GM21390 (cell line): ENCODE measurements around the gene NYAP2.
A peak's percentile ranks its signal among the peaks of the same experiment; 100 is the strongest.

Experiments
- ATAC-seq: cut with Tn5 transposase; IDR thresholded peaks from one replicate; pipeline ENCODE4 v1.9.1; 2021; ENCODE audit not compliant: unreplicated experiment

NYAP2 gene

GRCh38 chr2:225425284-225425683, 25.8 kb downstream of the NYAP2 start:
- no peak for ATAC-seq

DNA sequence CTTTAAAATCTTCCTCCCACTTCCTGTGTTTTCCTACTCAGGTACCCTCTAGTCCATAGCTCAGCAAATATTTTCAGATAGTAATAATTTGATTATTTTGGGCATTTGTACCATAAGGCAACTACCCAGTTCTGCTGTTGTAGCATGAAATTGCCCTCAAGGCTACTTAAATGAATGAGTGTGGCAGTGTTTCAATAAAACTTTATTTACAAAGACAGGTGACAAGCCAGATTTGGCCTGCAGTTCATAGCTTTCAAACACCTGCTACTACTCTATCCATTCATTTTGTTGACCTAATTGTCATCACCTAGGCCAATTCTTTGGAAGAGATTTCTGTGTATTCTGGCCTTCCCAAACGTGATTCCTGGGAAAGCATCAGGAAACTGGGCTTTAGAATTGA, 28.9 kb downstream of the NYAP2 start:
- ATAC-seq, result no peak

DNA sequence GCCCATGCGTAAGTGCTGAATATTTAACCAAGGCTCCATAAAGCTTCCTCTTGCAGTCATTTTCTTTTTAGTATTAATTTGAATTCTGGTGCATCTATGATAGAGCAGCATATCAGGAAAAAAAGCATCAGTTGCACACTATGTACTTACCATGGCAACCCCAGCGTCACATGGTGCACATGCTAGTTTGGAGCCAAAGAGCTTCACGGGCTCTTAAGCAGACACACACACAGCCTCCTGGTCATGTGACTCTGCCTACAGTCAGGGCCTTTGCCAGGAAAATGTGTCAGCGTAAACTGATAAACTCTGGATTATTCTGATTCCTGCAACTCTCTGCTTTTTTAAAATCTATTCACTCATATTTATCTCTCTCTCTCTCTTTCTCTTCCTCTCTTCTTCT, 30.2 kb downstream of the NYAP2 start:
- no peak for ATAC-seq

- no peak for ATAC-seq
Observed at GRCh38 chr2:225431105-225431863, 31.8 kb downstream of the NYAP2 start.

GRCh38 chr2:225434014-225434413, 34.5 kb downstream of the NYAP2 start:
- no peak for ATAC-seq

- ATAC-seq, result no peak
Observed at GRCh38 chr2:225437319-225437718, 37.8 kb downstream of the NYAP2 start.

GRCh38 chr2:225438248-225438647, 38.7 kb downstream of the NYAP2 start:
- no peak for ATAC-seq

DNA sequence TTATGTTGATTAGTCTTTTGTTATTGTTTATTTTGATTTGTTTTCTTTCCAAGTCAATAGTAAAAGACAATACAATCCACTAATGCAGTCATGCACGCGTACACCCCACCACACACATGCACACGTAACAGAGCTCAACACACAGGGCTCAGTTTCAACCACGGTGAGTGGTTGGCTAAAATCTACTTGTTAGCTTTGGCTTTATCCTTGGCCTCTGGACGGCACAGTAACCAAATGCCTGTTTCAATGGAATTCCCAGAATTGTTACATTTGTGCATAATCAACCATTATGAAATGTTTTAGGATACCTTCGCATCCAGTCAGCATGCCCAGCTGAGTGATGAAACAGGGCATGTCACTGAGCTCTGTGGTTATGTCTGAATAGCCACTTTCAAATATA, 53.2 kb downstream of the NYAP2 start:
- no peak for ATAC-seq

- no peak for ATAC-seq
Observed at GRCh38 chr2:225454412-225454811, 54.9 kb downstream of the NYAP2 start.

DNA sequence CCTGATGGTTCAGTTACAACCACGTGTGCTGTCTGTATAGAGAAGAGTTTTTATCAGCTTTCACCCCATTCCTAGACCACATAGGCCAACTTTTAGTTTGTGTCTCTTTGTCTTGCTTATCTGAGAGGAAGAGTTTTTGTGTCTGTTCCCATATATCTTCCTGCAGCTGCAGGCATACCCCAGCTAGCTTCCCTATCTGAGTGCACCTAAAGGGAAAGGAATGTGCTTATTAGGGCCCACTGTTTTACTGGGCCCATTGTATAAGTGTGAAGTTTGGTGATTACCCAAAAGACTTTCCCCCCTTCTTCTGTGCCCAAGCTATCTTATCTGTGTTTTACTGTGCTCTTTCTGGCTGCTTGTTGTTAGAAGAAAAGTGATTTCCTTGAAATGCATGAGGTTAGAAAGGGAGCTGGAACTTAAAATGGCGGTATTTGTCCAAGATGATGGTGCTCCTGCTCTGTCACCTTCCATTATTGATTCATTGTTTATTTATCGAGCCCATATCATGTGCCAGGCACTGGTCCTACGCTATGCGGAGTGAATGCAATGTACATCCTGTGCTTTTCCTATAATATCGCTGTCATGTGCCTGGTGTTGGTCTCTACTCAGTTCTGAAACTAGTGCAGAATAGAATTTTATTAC, 57.2 kb downstream of the NYAP2 start:
- no peak for ATAC-seq

- ATAC-seq, result no peak
Observed at GRCh38 chr2:225457482-225457881, 58.0 kb downstream of the NYAP2 start.

DNA sequence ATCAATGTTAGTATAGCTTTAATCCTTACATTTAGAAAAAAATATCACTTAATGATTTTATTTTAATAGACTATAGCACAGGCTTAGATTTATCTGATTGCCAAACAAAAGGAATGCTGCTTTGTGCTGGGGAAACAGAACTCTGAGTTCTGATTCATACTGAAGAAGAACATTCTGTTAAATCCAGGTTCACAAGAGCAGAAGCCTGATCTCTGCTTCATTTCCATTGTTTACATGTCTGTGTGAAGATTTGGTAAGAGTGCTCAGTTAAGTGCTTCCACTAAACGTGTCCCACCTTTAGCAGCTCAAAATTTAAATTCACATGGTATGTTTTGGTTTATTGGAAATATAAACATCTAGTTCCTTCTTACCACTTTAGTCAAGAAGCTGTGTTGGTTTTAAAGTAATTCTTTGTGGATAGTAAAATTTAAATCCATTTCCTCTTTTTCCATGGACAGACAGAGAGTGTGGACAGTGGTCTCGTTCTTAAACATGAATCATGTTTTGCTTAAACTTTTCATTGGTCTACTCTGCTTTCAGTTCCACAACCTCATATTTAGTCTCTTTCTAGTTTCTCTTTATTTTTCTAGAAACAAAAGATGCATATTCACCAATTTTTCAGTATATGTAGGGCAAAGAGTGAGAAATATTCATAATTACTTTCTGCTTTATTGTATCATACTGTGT, 59.1 kb downstream of the NYAP2 start:
- peak; percentile 82 for ATAC-seq

GRCh38 chr2:225462417-225462816, 62.9 kb downstream of the NYAP2 start:
- ATAC-seq, result no peak

DNA sequence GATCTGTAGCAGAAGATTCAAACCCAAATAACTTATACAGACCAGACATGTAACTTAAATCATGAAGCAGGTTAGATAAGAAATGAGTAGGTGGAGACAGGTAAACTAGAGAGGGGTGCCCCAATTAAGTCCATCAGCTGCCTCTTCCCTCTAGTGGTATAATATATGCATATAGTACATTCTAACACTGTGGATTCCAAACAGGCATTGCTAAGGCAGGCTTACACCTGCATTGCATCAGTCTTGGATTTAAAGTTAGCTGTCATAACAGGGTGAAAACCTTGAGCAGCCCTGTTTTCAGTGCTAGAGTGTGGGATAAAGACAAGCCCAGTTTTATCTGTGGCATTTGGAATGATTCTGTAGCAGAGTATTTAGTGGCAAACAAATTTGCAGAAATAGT, 63.4 kb downstream of the NYAP2 start:
- no peak for ATAC-seq

DNA sequence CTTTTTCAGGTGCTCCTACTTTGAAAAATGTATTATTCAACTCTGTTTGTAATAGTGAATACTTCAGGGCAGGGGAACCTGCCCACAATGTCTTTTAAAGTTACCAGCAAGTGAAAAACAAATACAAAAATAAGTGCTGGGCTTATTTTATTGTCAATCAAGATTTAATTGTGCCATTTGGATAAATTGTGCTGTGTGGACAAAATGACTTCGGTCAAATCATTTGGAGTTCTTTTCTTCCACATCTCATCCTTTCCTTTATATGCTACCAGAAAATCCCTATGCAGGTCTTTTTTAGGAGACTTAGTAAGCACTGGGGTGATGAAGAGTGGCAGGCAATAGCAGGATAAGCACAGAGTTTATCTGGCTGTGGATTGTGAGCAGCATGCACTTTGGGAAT, 63.9 kb downstream of the NYAP2 start:
- no peak for ATAC-seq

GRCh38 chr2:225464346-225465025, 65.0 kb downstream of the NYAP2 start:
- peak; percentile 85 for ATAC-seq

DNA sequence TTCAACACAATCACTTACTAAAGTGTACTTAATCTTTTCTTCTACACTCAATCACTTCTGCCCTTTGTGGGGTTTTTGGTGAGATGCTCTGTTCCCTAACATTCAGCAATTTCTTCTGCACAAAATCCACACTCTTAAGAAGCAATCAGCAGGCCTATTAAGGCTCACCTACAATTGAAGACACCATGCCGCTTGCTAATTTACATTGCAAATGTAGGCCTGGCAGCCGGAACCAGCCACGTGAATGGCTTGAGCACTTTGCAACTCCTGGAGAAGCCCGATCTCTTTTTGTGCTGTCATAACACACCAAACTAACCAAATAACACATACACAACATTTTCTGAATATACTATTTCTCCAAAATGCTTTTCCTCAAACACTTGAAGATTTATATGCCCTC, 66.3 kb downstream of the NYAP2 start:
- ATAC-seq, result no peak

GRCh38 chr2:225466891-225467604, 67.5 kb downstream of the NYAP2 start:
- ATAC-seq, result no peak

DNA sequence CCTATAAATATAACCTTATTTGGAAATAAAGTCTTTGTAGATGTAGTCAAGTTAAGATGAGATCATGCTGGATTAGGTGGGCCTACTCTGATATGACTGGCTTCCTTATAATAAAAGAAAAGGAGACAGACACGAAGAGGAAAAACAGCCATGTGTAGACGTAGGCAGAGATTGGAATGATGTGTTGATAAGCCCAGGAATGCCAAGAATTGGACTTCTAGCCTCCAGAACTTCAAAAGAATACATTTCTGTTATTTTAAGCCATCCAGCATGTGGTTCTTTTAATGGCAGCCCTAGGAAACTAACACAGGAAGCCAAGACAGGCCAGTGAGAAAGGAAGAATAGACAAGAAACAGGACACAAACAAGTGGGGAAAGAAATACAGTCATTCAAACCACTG, 68.6 kb downstream of the NYAP2 start:
- ATAC-seq, result no peak

DNA sequence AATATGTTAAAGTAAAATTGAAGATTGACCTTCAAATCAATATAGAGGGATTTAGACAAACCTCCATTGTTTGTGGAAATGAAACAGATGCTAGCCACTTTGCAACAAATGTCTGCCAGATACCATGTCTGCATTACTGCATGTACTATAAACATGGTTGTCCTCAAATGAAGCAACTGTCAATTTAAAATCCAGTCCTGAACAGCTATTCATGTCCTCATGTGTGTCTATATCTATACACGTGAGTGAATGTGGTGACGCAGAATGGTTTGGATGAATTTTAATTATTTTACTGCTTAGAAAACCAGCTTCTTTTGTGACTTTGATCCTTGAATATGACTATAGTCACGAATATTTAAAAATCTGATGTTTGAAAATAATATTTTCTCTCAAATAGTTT, 71.5 kb downstream of the NYAP2 start:
- ATAC-seq, result no peak

- no peak for ATAC-seq
Observed at GRCh38 chr2:225471482-225471881, 72.0 kb downstream of the NYAP2 start.
